PC-9 (cell line): ENCODE measurements around the gene RIPOR2. TPM values are rescaled to one million over a fixed set of nuclear protein-coding genes. Genes with fewer than 3 reads are reported as not detected.

Source experiments
- BruUV-seq: library from RNA; stranded (reverse); fragments of 400-500 nt; replicated peaks from 2 replicates; lab custom pipeline; 2021; lab: Mats Ljungman, UMichigan
- CTCF ChIA-PET: fragments of 300-600 bp; sonication (Branson Sonifier 250); formaldehyde crosslinking; loops from one replicate; lab custom pipeline; 2022; ENCODE audit warnings: antibody characterized with exemption; lab: Charles Lee
- POLR2A ChIA-PET: fragments of 300-600 bp; sonication (Branson Sonifier 250); formaldehyde crosslinking; loops from one replicate; lab custom pipeline; 2022; ENCODE audit warnings: antibody characterized with exemption; ENCODE audit not compliant: unreplicated experiment; lab: Charles Lee
- DNase-seq, 2 experiments: peaks; one replicate each; pipeline versions ENCODE4 v3.0.0 to v3.0.0-alpha.2; 2015 to 2022; ENCODE audit warnings: mixed read lengths in 1 of 2
- H2AFZ ChIP-seq: fragments of 200-600 bp; sonication (generic); 2 replicates; pipeline ENCODE4 v1.8.1; 2017; ENCODE audit warnings: antibody characterized with exemption
- H3F3A ChIP-seq: fragments of 200-600 bp; sonication (generic); 2 replicates; pipeline ENCODE4 v1.8.1; 2017; ENCODE audit warnings: antibody characterized with exemption, mild to moderate bottlenecking, low read depth; ENCODE audit not compliant: insufficient read depth
- H3K27ac ChIP-seq: fragments of 200-600 bp; sonication (generic); 2 replicates; pipeline ENCODE4 v1.6.1; 2016; ENCODE audit warnings: mixed run types
- H3K27me3 ChIP-seq: fragments of 200-600 bp; sonication (generic); 2 replicates; pipeline ENCODE4 v1.6.1; 2016; ENCODE audit warnings: low read depth, mixed run types; ENCODE audit not compliant: insufficient read depth
- H3K36me3 ChIP-seq: fragments of 200-600 bp; sonication (generic); 2 replicates; pipeline ENCODE4 v1.6.1; 2016; ENCODE audit warnings: low read depth, mixed run types
- H3K4me1 ChIP-seq: fragments of 200-600 bp; sonication (generic); replicated peaks from 2 replicates; pipeline ENCODE4 v1.6.1; 2016; ENCODE audit warnings: mixed run types; ENCODE audit not compliant: insufficient read depth
- H3K4me2 ChIP-seq: fragments of 200-600 bp; sonication (generic); 2 replicates; pipeline ENCODE4 v1.6.1; 2017; ENCODE audit warnings: mixed run types
- H3K4me3 ChIP-seq: fragments of 200-600 bp; sonication (generic); 2 replicates; pipeline ENCODE4 v1.6.1; 2016; ENCODE audit warnings: mixed run types
- H3K79me2 ChIP-seq: fragments of 200-600 bp; sonication (generic); 2 replicates; pipeline ENCODE4 v1.6.1; 2017; ENCODE audit warnings: low read depth, mixed run types
- H3K9me2 ChIP-seq: fragments of 200-600 bp; sonication (generic); 2 replicates; pipeline ENCODE4 v1.8.1; 2017; ENCODE audit warnings: mild to moderate bottlenecking; ENCODE audit not compliant: insufficient read depth
- H3K9me3 ChIP-seq: fragments of 200-600 bp; sonication (generic); 2 replicates; pipeline ENCODE4 v1.8.1; 2016; ENCODE audit warnings: low read depth; ENCODE audit not compliant: insufficient read depth
- H4K20me1 ChIP-seq: fragments of 200-600 bp; sonication (generic); 2 replicates; pipeline ENCODE4 v1.8.1; 2017; ENCODE audit not compliant: insufficient read depth
- CTCF ChIP-seq: fragments of 200-600 bp; sonication (generic); conservative IDR thresholded peaks from 2 replicates; pipeline ENCODE4 v1.6.1; 2017; ENCODE audit warnings: mixed run types, antibody characterized with exemption, mild to moderate bottlenecking, moderate library complexity
- EZH2 ChIP-seq: fragments of 200-600 bp; sonication (generic); IDR thresholded peaks from 2 replicates; pipeline ENCODE4 v1.8.0; 2017; ENCODE audit warnings: antibody characterized with exemption, low read depth
- intact Hi-C: fragments of 100-400 bp; cut with micrococcal nuclease; formaldehyde crosslinking; loops from one replicate; pipeline ENCODE4 v1.10.0; 2022; ENCODE audit not compliant: unreplicated experiment
- total RNA-seq: library from RNA; stranded (reverse); gene quantifications from 2 replicates; pipeline ENCODE4 v1.2.3, GENCODE V29; 2021

RIPOR2 gene
- total RNA-seq, 1 experiment from 2014 or later, result 0.94 TPM

GRCh38 chr6:24844903-24845302 is 90.9 kb downstream of the RIPOR2 start:
- Histone ChIP-seq H2AFZ (no peak overlapping the region), H3K27me3 (no peaks in the 10 kb centered on the region), H4K20me1 (no peaks in the 10 kb centered on the region), H3K27ac (no peak overlapping the region), H3K9me3 (no peaks in the 10 kb centered on the region), H3K4me3 (no peak overlapping the region), H3K9me2 (no peaks in the 10 kb centered on the region), H3F3A (no peaks in the 10 kb centered on the region), H3K36me3 (no peaks in the 10 kb centered on the region), H3K79me2 (no peaks in the 10 kb centered on the region), H3K4me2 (no peak overlapping the region), H3K4me1 (no peaks in the 10 kb centered on the region)
- intact Hi-C loops, result no loop called here
- DNase-seq, result no peak
- POLR2A ChIA-PET, result interaction anchor here (0.6 kb wide), 1 partner anchor 1032 kb away, joined by 3 read pairs; no protein-coding TSS in a partner anchor
- BruUV-seq, result no TSS peak
- CTCF ChIA-PET, result no interaction called here
- TF ChIP-seq EZH2 (no peak), CTCF (no peak)

- H3K4me1 ChIP-seq, result no peaks in the 10 kb centered on the region
- CTCF ChIA-PET, result no interaction called here
- H4K20me1 ChIP-seq, result no peaks in the 10 kb centered on the region
- POLR2A ChIA-PET, result interaction anchor here (0.6 kb wide), 1 partner anchor 49 kb away, joined by 3 read pairs; no protein-coding TSS in a partner anchor
- H3K27ac ChIP-seq, result no peak overlapping the region
- no peak overlapping the region for H3K4me2 ChIP-seq
- H2AFZ ChIP-seq, result no peak overlapping the region
- H3K9me3 ChIP-seq, result no peaks in the 10 kb centered on the region
- no peaks in the 10 kb centered on the region for H3K79me2 ChIP-seq
- no peaks in the 10 kb centered on the region for H3K9me2 ChIP-seq
- intact Hi-C loops, result no loop called here
- H3K4me3 ChIP-seq, result no peak overlapping the region
- BruUV-seq, result no TSS peak
- no peak for TF ChIP-seq EZH2
- no peak for TF ChIP-seq CTCF
- no peaks in the 10 kb centered on the region for H3K36me3 ChIP-seq
- H3K27me3 ChIP-seq, result no peaks in the 10 kb centered on the region
- no peak for DNase-seq
- no peaks in the 10 kb centered on the region for H3F3A ChIP-seq
Measured at GRCh38 chr6:24844061-24844460, 91.7 kb downstream of the RIPOR2 start.

GRCh38 chr6:24840187-24840586 is 95.6 kb downstream of the RIPOR2 start:
- H3K9me2 ChIP-seq, result no peaks in the 10 kb centered on the region
- no peak overlapping the region for H2AFZ ChIP-seq
- no peaks in the 10 kb centered on the region for H3K27me3 ChIP-seq
- H3F3A ChIP-seq, result no peaks in the 10 kb centered on the region
- ChIA-PET CTCF (no interaction called here), POLR2A (no interaction called here)
- H4K20me1 ChIP-seq, result no peaks in the 10 kb centered on the region
- intact Hi-C loops, result no loop called here
- BruUV-seq, result no TSS peak
- no peak overlapping the region for H3K4me2 ChIP-seq
- no peak for DNase-seq
- no peaks in the 10 kb centered on the region for H3K9me3 ChIP-seq
- H3K4me1 ChIP-seq, result no peaks in the 10 kb centered on the region
- H3K27ac ChIP-seq, result no peak overlapping the region
- no peaks in the 10 kb centered on the region for H3K36me3 ChIP-seq
- TF ChIP-seq CTCF (no peak), EZH2 (no peak)
- H3K79me2 ChIP-seq, result no peaks in the 10 kb centered on the region
- no peak overlapping the region for H3K4me3 ChIP-seq
